ENCODE data around the gene UGT1A5.

UGT1A5 gene

DNA sequence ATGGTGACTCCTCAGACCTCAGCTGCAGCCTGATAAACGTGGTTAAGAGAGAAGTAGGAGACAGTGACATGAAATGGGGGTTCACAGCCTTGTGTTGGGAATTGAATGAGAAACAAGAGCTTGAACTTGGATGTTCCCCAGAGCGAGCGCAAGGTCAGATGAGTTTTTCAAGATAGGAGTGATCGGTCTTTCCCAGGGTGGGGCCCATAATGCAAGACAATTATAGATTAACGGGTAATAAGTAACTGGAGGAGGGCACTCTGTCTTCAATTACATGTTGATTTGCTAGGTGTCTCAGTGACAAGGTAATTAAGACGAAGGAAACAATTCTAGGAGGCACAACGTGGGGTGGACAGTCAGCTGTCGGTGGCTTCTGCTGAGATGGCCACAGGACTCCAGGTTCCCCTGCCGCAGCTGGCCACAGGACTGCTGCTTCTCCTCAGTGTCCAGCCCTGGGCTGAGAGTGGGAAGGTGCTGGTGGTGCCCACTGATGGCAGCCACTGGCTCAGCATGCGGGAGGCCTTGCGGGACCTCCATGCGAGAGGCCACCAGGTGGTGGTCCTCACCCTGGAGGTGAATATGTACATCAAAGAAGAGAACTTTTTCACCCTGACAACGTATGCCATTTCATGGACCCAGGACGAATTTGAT is at the start of gene UGT1A5:
UGT1A5 (plus strand) TSS at position 297 of the 651 bp plus-strand sequence; CDS start at position 382, 85 bp downstream.
- no peak for FAIRE-seq
- no peak for DNase-seq (ENCODE audit: insufficient read length, low spot score)

DNA sequence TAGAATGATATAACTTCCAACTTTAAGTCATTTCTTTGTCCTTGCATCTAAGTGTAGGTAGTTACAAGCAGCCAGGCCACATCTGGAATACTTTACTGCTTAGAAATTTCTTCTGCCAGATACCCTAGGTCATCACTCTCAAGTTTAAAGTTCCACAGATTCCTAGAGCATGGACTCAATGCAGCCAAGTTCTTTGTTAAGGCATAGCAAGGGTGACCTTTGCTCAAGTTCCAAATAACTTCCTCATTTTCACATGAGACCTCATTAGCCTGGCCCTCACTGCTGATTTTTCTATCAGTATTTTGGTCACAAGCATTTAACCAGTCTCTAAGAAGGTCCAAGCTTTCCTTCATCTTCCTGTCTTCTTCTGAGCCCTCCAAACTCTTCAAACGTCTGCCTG is 48.8 kb upstream of the UGT1A5 start:
- no peak for DNase-seq (ENCODE audit: insufficient read length, low spot score)
- FAIRE-seq, result no peak

DNA sequence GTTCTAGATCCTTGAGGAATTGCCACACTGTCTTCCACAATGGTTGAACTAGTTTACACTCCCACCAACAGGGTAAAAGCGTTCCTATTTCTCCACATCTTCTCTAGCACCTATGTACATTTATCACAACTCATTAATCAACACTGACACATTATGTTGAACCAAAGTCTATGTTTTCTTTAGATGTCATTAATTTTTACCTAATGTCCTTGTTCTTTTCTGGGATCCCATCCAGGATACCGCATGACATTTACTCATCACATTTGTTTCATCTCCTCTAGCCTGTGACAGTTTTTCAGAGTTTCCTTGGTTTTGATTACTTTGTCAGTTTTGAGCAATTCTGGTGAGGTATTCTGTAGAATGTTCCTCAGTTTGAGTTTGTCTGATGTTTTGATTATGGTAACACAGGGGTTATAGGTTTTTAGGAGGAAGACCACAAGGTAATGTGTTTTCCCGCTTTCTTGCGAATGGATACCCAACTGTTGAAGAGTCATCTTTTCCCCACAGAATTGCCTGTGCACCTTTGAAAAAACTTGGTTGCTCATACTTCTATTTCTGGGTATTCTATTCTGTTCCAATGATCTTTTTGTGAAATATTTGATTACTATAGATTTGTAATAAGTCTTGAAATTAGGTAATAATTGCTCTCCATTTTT is 44.0 kb upstream of the UGT1A5 start:
- no peak for FAIRE-seq
- no peak for DNase-seq (ENCODE audit: insufficient read length, low spot score)

DNA sequence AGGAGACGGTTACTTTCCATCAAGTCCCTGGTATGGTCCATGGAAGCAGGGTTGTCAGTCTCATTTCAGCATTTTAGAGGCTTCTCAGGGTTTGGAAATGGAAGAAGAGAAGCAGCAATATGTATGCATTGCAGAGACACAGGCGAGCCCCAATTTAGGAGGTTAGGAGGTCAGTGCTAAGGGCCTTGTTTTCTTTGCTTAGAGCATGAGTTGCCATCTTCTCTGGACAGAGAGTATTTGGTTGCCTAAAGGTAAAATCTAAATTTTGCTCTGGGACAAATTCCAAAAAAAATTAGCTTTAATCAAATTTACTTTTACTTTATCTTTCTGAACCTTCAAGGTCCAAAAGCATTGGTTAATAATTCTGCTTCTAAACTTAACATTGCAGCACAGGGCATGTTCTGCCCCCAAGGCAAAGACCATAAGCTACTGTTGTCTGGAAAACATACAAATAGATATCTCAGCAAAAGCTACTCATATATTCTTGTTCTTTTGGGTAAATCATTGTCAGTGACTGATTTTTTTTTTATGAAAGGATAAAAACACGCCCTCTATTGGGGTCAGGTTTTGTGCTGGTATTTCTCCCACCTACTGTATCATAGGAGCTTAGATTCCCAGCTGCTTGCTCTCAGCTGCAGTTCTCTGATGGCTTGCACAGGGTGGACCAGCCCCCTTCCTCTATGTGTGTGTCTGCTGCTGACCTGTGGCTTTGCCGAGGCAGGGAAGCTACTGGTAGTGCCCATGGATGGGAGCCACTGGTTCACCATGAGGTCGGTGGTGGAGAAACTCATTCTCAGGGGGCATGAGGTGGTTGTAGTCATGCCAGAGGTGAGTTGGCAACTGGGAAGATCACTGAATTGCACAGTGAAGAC is 41.2 kb upstream of the UGT1A5 start, which contains the start of gene UGT1A9:
UGT1A9 (plus strand) TSS at position 609 of the 872 bp plus-strand sequence; CDS start at position 646, 37 bp downstream.
- FAIRE-seq (no peak), DNase-seq (ENCODE audit: insufficient read length, low spot score) (no peak)

DNA sequence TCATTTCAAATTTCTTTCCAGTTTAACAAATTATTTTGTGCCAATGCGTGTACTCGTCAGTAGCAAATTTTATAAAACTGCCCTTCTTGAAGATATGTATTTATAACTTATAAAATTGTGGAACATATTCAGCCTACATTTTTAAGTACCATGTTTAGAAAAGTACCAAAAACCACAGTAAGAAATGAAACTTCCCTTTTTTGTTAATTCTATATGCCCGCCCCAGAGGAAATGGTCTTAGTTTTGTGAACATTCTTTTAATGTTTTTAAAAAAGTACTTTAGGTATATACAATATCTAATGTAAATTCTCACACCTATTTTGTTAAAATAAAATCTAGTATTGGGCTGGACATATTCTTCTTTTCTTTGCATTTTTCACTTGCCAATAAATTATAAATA is 39.8 kb upstream of the UGT1A5 start:
- DNase-seq (ENCODE audit: insufficient read length, low spot score) (no peak), FAIRE-seq (no peak)

DNA sequence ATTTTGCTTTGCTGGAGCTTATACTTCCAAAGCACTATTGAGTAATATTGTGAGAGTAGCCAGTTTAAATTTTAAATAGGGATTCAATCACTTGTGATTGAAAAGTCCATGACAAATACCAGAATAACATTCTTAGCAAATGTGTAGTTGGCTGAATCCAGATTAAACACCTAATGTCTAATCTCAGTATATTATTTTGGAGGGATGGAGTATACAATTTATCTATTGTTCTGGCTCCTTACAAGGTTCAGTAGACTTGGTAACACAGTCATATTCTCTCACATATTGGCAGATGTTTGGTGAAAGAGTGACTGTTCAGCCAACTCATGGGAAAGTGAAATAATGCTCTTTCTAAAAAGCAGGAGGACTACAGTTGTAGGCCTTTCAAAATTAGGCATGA is 38.8 kb upstream of the UGT1A5 start:
- DNase-seq (ENCODE audit: insufficient read length, low spot score) (no peak), FAIRE-seq (no peak)

DNA sequence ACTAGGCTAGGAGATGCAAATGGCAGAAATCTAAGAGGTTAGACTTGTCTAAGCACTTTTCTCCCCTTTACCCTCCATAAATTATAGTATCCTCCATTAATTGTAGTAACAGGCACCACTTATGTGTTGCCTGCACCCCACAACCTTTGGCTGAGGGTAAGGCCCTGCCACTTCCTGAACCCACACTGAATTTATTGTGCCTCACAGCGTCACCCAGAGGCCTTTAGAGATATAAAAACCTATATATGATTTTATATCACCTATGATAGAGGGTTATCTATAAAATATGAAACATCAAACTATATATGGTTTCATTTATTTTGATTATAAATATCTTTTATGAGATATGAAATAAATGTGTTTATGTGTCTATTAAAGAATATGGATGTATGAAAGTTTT is 38.4 kb upstream of the UGT1A5 start:
- DNase-seq (ENCODE audit: insufficient read length, low spot score) (no peak), FAIRE-seq (no peak)

DNA sequence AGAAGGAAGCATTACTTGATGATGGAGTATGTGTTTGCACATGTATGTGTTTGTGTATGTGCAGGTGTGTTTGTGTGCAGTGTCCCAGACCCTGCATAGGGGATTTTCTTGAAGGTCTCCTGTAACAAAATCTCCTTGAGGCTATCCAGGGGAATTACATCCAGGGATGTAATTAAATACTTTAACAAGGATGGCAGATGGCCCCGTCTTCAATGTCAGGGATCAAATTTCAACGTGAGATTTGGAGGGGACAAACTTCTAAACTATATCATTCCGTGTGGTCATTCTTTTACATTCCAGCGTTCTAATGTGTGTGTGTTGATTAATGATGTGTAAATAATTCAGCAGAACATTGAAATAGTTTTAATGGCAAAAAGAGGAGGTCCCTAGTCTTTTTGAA is 37.7 kb upstream of the UGT1A5 start:
- DNase-seq (ENCODE audit: insufficient read length, low spot score) (no peak), FAIRE-seq (no peak)

DNA sequence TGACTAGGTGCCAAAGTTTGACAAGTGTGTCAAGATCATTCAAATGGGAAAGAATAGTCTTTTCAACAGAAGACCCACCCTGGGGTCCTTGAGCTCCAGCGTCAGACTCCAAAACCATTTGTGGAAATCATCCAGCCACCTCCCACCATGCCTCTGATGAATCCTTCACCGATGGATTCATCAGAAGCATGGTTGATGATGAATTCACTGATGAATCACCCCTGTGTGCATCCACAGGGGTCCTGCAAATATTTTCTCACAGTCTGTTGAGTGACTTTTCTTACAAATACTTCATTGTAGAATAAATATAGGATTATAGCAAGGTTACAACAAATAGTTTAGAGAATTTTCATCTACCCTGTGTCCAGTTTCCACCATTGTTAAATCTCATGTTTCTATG is 36.7 kb upstream of the UGT1A5 start:
- DNase-seq (ENCODE audit: insufficient read length, low spot score), result no peak
- no peak for FAIRE-seq

DNA sequence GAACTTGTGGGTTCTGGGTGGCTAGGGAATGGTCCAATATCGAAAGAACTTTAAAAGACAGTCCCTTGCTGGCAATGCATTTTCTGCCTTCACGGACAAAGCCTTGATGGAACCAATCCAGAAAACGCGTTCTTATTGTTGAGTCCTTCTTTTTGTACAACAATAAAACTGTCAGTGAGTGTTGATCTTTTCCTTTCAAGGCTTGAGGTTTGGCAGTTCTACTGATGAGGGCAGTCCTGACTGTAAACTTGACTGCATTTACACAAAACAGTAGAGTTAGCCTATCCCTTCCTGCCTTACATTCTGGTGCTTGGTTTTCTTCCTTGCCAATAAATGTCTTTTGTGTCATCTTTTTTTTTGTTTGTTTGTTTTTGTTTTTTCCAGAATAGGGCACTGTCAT is 33.5 kb upstream of the UGT1A5 start:
- DNase-seq (ENCODE audit: insufficient read length, low spot score) (no peak), FAIRE-seq (no peak)

DNA sequence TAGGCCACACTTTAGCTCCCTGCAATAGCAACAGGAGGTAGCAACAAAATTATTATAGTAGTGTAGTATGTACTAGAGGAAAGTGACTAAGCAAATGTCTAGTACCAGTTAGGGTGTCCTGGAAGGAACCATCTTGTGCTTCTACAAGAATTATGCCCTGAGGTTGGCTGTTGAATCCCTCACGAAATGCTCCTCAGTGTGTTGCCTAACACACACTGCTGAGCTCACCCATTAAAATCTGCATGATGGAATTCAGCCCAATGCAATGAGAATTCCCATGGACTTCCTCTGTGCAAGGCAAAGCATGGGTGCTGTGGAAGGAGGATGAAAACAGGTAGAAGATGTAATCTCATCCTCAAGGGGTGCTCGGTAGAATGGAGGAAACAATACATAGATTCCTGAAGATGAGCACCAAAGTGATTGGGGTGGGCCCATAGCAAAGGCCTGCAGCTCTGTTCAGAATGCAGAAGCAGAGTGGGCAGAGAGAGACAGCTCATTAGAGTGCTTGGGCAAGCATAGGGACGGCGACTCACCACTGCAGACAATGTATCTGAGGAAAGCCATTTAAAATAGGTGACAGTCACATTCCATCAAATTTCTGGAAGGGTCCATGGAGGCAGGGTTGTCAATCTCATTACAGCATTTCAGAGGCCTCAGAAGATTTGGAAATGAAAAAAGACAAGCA is 32.2 kb upstream of the UGT1A5 start:
- DNase-seq (ENCODE audit: insufficient read length, low spot score), result no peak
- FAIRE-seq, result no peak

DNA sequence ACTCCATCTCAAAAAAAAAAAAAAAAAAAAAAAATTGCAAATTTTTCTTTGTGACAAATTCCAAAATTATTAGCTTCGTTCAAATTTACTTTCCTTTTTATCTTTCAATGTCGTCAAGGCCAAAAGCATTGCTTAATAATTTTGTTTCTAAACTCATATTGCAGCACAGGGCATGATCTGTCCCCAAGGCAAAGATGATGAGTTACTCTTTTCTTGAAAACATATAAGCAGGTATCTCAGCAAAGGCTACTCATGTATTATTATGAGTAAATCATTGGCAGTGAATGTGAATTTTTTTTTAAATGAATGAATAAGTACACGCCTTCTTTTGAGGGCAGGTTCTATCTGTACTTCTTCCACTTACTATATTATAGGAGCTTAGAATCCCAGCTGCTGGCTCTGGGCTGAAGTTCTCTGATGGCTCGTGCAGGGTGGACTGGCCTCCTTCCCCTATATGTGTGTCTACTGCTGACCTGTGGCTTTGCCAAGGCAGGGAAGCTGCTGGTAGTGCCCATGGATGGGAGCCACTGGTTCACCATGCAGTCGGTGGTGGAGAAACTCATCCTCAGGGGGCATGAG is 31.1 kb upstream of the UGT1A5 start, which contains the start of gene UGT1A7:
UGT1A7 (plus strand) TSS at position 381 of the 579 bp plus-strand sequence; CDS start at position 418, 37 bp downstream.
- no peak for DNase-seq (ENCODE audit: insufficient read length, low spot score)
- no peak for FAIRE-seq

DNA sequence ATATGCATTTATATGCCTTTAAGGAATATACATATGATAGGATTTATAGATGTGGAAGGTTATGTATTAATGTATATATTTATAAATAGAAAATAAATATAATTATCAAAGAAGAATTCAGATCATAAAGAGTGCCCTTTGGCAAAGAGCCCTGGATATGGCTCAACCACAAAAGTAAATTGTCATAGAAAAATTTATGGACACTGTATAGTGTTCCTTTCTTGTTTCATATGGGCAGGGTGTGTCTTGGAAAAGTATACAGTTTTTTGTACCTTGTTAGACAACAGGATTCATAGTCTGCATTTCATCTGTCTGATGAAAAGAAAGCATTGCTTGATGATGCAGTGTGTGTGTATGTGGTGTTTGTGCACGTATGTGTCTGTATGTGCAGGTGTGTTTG is 28.1 kb upstream of the UGT1A5 start:
- FAIRE-seq (no peak), DNase-seq (ENCODE audit: insufficient read length, low spot score) (no peak)

DNA sequence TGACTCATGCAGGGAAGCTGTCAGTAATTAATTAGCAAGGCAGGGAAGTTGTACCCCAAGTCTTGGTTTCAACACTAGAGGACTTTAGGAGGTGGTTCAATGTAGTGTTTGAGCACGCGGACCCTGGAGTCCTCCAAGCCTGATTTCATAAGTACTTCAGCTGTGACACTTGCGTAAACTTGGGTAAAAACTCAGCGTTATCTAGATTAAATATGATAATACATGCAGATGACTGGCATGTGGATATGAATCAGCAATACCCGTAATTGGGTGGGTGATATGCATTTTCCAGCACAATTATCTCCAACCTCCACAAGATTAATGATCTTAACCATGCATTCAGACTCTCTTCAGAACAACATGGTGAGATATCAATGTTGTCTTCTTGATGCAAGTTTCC is 25.8 kb upstream of the UGT1A5 start:
- FAIRE-seq (no peak), DNase-seq (ENCODE audit: insufficient read length, low spot score) (no peak)

DNA sequence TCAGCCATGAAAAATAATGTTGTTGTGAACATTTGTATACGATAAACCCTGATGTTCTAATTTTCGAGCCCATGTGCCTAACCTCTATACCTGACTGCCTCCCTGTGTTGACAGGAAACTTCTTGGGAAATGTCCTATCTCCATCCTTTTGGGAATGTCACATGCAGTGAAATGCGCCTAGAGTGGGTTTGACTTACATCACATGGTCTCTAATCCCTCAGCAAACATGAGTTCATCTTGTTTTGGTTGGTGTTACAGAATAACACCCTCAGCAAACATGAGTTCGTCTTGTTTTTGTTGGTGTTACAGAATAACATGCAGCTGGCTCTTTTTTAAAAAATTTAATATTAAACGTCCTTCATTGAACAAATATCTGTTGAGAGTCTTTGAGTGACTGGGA is 24.4 kb upstream of the UGT1A5 start:
- no peak for DNase-seq (ENCODE audit: insufficient read length, low spot score)
- no peak for FAIRE-seq

DNA sequence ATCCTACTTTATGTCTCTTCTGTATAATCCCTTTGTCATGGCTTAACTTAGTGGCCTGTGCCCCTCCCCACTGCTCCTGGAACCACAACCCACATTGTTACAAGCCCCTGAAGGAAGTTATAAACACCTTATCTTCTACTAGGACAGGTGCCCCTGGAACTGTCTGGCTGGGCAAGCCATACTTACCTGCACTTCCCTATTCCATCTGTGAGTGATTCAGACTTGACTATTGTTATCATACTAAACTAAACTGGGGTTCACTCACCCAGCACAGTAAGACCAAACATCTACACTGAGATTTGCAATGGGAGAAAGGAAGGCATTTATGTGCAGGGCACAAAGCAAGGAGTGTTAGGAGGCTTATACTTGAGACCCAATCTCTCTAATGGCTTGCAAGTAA is 23.7 kb upstream of the UGT1A5 start:
- DNase-seq (ENCODE audit: insufficient read length, low spot score) (no peak), FAIRE-seq (no peak)

DNA sequence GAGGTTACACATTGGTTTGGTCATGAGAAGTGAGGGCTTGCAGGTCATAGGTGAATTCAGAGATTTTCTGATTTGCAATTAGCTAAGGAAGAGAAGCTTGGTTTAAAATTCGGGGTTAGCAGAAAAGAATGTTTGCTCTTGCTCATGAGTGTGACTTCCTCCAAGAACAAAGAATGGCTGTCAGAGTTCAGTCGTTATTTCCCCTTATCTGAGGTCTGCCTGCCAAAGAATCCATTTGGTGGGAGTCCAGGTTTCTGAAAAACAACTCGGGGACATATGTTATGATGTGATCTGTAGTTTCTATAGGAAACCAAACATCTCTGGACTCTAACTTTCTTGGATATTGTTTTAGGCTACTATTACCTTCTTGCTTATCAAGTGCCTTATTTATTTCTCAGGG is 23.2 kb upstream of the UGT1A5 start:
- no peak for FAIRE-seq
- DNase-seq (ENCODE audit: insufficient read length, low spot score), result no peak

DNA sequence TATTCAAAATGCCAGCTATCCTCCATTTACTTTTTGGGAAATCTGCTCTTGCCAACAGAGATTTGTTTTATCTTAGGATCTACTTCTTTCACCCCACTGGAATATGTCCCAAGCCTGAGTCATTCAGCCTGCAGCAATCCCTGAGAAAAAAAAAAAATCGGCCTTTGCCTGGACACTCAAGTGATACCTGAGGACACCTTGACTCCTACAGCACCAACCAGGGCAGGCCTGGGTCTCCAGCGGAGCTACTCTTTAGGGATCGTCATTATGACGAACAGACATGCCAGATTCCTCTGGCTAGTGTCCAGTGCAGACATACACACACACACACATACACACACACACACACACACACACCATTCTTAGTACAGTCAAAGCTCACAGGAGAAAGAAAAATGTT is 22.3 kb upstream of the UGT1A5 start:
- FAIRE-seq, result no peak

DNA sequence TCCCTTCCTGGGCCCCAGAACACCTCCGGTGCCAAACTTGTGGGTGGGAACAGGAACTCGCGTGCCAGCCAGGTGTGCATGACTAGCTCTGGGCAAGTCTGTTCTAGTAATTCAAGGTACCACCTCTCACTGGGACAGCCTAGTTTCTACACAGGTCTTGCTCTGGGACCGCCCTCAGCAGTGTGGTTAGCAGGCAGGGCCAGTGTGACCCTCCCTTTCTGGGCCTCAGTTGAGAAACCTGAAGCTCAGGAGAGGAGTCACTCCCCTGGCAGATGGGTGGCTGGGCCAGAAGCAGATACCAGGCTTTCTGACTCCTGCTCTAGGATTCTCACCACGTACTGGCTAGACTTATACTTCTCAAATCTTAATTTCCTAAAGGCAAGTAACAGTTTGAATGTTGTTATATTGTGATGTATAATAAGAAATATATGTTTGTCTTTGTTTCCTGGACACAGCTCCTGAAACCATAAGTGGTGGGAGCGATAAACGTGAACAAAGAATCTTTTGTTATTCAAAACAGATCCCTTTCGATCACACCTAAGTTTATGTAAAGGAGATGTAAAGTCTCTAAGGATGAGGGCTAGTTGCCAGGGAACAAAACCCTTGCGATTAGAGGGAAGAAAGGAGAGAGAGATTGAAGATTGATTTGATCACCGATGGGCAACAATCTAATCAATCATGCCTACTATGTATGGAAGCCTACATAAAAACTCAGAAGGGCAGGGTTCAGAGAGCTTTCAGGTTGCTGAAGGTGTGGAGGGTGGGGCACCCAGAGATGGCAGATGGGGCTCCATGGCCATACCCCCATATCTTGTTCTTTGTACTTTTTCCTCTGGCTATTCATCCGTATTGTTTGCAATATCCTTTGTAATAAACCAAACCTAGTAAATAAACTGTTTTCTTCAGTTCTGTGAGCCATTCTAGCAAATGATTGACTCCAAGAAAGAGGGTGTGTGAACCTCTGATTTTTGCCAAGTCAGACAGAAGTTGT is 21.0 kb upstream of the UGT1A5 start:
- FAIRE-seq (no peak), DNase-seq (ENCODE audit: insufficient read length, low spot score) (no peak)

More for the DNA sequence above, 22.3 kb upstream of the UGT1A5 start:
- DNase-seq (ENCODE audit: insufficient read length, low spot score), result no peak

Measured in HTR-8/SVneo (cell line).